ENCODE results near the gene TCEA2. TPM values are rescaled to one million over a fixed set of nuclear protein-coding genes. Genes with fewer than 3 reads are reported as not detected.

TCEA2 gene
- total RNA-seq, 1 donor from 2014 or later: 40.2 TPM

GRCh38 chr20:64042054-64042781 lies 20.8 kb upstream of the TCEA2 start:
- no peak for TF ChIP-seq CTCF (IDR thresholded peaks at IDR 0.05)
- peaks cover 40% of the 10 kb centered on the region for H3K4me1 ChIP-seq
- no peak for DNase-seq
- peak overlapping the region; percentile 77 for H3K27ac ChIP-seq
- H3K36me3 ChIP-seq: no peaks in the 10 kb centered on the region
- no peak for ATAC-seq
- no peaks in the 10 kb centered on the region for H3K9me3 ChIP-seq
- H3K4me3 ChIP-seq: peak overlapping the region; percentile 50
- intact Hi-C loops (cut with DNase I): no loop called here
- H3K27me3 ChIP-seq: peaks cover 35% of the 10 kb centered on the region

- Histone ChIP-seq H3K27me3 (peaks cover 38% of the 10 kb centered on the region), H3K4me3 (no peak overlapping the region), H3K27ac (no peak overlapping the region), H3K4me1 (peaks cover 26% of the 10 kb centered on the region), H3K9me3 (no peaks in the 10 kb centered on the region), H3K36me3 (no peaks in the 10 kb centered on the region)
- intact Hi-C loops (cut with DNase I): no loop called here
- TF ChIP-seq CTCF (IDR thresholded peaks at IDR 0.05): no peak
- no peak for ATAC-seq
- no peak for DNase-seq
Observed at GRCh38 chr20:64043768-64044167, 19.2 kb upstream of the TCEA2 start.

GRCh38 chr20:64044484-64045247 lies 18.3 kb upstream of the TCEA2 start:
- TF ChIP-seq CTCF (IDR thresholded peaks at IDR 0.05): no peak
- H3K36me3 ChIP-seq: no peaks in the 10 kb centered on the region
- ATAC-seq (peak; percentile 39), DNase-seq (no peak)
- intact Hi-C loops (cut with DNase I): no loop called here
- H3K27ac ChIP-seq: peak overlapping the region; percentile 65
- H3K9me3 ChIP-seq: no peaks in the 10 kb centered on the region
- H3K27me3 ChIP-seq: peaks cover 41% of the 10 kb centered on the region
- H3K4me1 ChIP-seq: peaks cover 20% of the 10 kb centered on the region
- no peak overlapping the region for H3K4me3 ChIP-seq

- H3K27ac ChIP-seq: peak overlapping the region; percentile 65
- H3K27me3 ChIP-seq: peaks cover 43% of the 10 kb centered on the region
- no peak for TF ChIP-seq CTCF (IDR thresholded peaks at IDR 0.05)
- DNase-seq: no peak
- H3K4me1 ChIP-seq: peaks cover 26% of the 10 kb centered on the region
- ATAC-seq: peak; percentile 2
- H3K4me3 ChIP-seq: peak overlapping the region; percentile 55
- no peaks in the 10 kb centered on the region for H3K36me3 ChIP-seq
- no peaks in the 10 kb centered on the region for H3K9me3 ChIP-seq
- intact Hi-C loops (cut with DNase I): no loop called here
Observed at GRCh38 chr20:64045346-64046011, 17.5 kb upstream of the TCEA2 start.

GRCh38 chr20:64047046-64047389 lies 16.0 kb upstream of the TCEA2 start:
- no peak for TF ChIP-seq CTCF (IDR thresholded peaks at IDR 0.05)
- ATAC-seq (no peak), DNase-seq (no peak)
- Histone ChIP-seq H3K27ac (peak overlapping the region; percentile 73), H3K4me3 (peak overlapping the region; percentile 55), H3K36me3 (no peaks in the 10 kb centered on the region), H3K9me3 (no peaks in the 10 kb centered on the region), H3K4me1 (peaks cover 10% of the 10 kb centered on the region), H3K27me3 (peaks cover 42% of the 10 kb centered on the region)
- intact Hi-C loops (cut with DNase I): no loop called here
